ENCODE data around the gene ADAR.

Gene ADAR

GRCh38 chr1:154550657-154551056, 57.3 kb downstream of the ADAR start (continued):
- TF ChIP-seq CREB5 (CRISPR knock-in tag; IDR thresholded peaks at IDR 0.05; ENCODE audit: low read depth) (no peak), ZC3H10 (CRISPR knock-in tag; IDR thresholded peaks at IDR 0.05) (no peak), ZFP3 (CRISPR knock-in tag; IDR thresholded peaks at IDR 0.05) (no peak), BACH2 (CRISPR knock-in tag; IDR thresholded peaks at IDR 0.05; ENCODE audit: borderline replicate concordance) (no peak), POU6F1 (CRISPR knock-in tag; IDR thresholded peaks at IDR 0.05; ENCODE audit: borderline replicate concordance, low read depth) (no peak), ISL1 (CRISPR knock-in tag; IDR thresholded peaks at IDR 0.05) (no peak), TCF4 (CRISPR knock-in tag; IDR thresholded peaks at IDR 0.05; ENCODE audit: borderline replicate concordance) (no peak)

- no peak for ATAC-seq
- TF ChIP-seq ESRRG (CRISPR knock-in tag; IDR thresholded peaks at IDR 0.05) (no peak), TCF4 (CRISPR knock-in tag; IDR thresholded peaks at IDR 0.05; ENCODE audit: borderline replicate concordance) (no peak), BACH2 (CRISPR knock-in tag; IDR thresholded peaks at IDR 0.05; ENCODE audit: borderline replicate concordance) (no peak), ZNF70 (CRISPR knock-in tag; IDR thresholded peaks at IDR 0.05) (no peak), ZNF8 (CRISPR knock-in tag; IDR thresholded peaks at IDR 0.05) (no peak), ISL1 (CRISPR knock-in tag; IDR thresholded peaks at IDR 0.05) (no peak), PPARA (CRISPR knock-in tag; IDR thresholded peaks at IDR 0.05; ENCODE audit: borderline replicate concordance) (no peak), TSHZ2 (CRISPR knock-in tag; IDR thresholded peaks at IDR 0.05) (no peak)
Observed at GRCh38 chr1:154550070-154550469, 57.9 kb downstream of the ADAR start.

GRCh38 chr1:154549202-154549770, 58.7 kb downstream of the ADAR start:
- no peak for ATAC-seq
- TF ChIP-seq CSDC2 (CRISPR knock-in tag; IDR thresholded peaks at IDR 0.05): no peak
- TF ChIP-seq ZNF565 (CRISPR knock-in tag; conservative IDR thresholded peaks at IDR 0.05; ENCODE audit: low read depth): no peak
- no peak for TF ChIP-seq CSRNP3 (CRISPR knock-in tag; IDR thresholded peaks at IDR 0.05)
- TF ChIP-seq BACH2 (CRISPR knock-in tag; IDR thresholded peaks at IDR 0.05; ENCODE audit: borderline replicate concordance): no peak
- no peak for TF ChIP-seq RARB (CRISPR knock-in tag; IDR thresholded peaks at IDR 0.05)
- TF ChIP-seq SNAI2 (CRISPR knock-in tag; IDR thresholded peaks at IDR 0.05): no peak
- no peak for TF ChIP-seq PATZ1 (CRISPR knock-in tag; IDR thresholded peaks at IDR 0.05; ENCODE audit: borderline replicate concordance)
- no peak for TF ChIP-seq ESRRG (CRISPR knock-in tag; IDR thresholded peaks at IDR 0.05)
- no peak for TF ChIP-seq GLIS3 (CRISPR knock-in tag; IDR thresholded peaks at IDR 0.05)
- no peak for TF ChIP-seq ZNF8 (CRISPR knock-in tag; IDR thresholded peaks at IDR 0.05)
- no peak for TF ChIP-seq CREB5 (CRISPR knock-in tag; IDR thresholded peaks at IDR 0.05; ENCODE audit: low read depth)
- no peak for TF ChIP-seq PPARA (CRISPR knock-in tag; IDR thresholded peaks at IDR 0.05; ENCODE audit: borderline replicate concordance)
- no peak for TF ChIP-seq TCF4 (CRISPR knock-in tag; IDR thresholded peaks at IDR 0.05; ENCODE audit: borderline replicate concordance)
- TF ChIP-seq POU6F1 (CRISPR knock-in tag; IDR thresholded peaks at IDR 0.05; ENCODE audit: borderline replicate concordance, low read depth): no peak
